ENCODE results near the gene HDAC7.

HDAC7 gene

GRCh38 chr12:47819896-47820630 lies at the start of gene HDAC7:
TSS of gene HDAC7 (minus strand) at chr12:47819903. CDS start at chr12:47819785, 118 bp downstream.
- in situ Hi-C loops (cut with MboI; ENCODE audit: low sequenced_read_pairs) = no loop called here
- H3K9me3 ChIP-seq = no peaks in the 10 kb centered on the region
- no peaks in the 10 kb centered on the region for H3K36me3 ChIP-seq (replicated peaks)
- DNase-seq (ENCODE audit: low spot score in 2 of 2) = peak; percentile 76 to 91
- no peaks in the 10 kb centered on the region for H3K27me3 ChIP-seq (ENCODE audit: low read depth)
- peaks cover 12% of the 10 kb centered on the region for H3K4me1 ChIP-seq
- peak within 1 kb of the TSS; percentile 52 for H3K4me3 ChIP-seq

GRCh38 chr12:47868552-47869031 lies 48.9 kb upstream of the HDAC7 start:
- DNase-seq (ENCODE audit: low spot score in 2 of 2) = no peak
- Histone ChIP-seq H3K4me1 (no peaks in the 10 kb centered on the region), H3K27me3 (ENCODE audit: low read depth) (no peaks in the 10 kb centered on the region), H3K9me3 (no peaks in the 10 kb centered on the region), H3K36me3 (replicated peaks) (no peaks in the 10 kb centered on the region), H3K4me3 (no peak overlapping the region)
- in situ Hi-C loops (cut with MboI; ENCODE audit: low sequenced_read_pairs) = no loop called here

GRCh38 chr12:47868041-47868440 lies 48.3 kb upstream of the HDAC7 start:
- Histone ChIP-seq H3K9me3 (no peaks in the 10 kb centered on the region), H3K27me3 (ENCODE audit: low read depth) (no peaks in the 10 kb centered on the region), H3K4me3 (no peak overlapping the region), H3K36me3 (replicated peaks) (no peaks in the 10 kb centered on the region), H3K4me1 (no peaks in the 10 kb centered on the region)
- DNase-seq (ENCODE audit: low spot score in 2 of 2) = no peak
- in situ Hi-C loops (cut with MboI; ENCODE audit: low sequenced_read_pairs) = no loop called here

- in situ Hi-C loops (cut with MboI; ENCODE audit: low sequenced_read_pairs) = no loop called here
- Histone ChIP-seq H3K27me3 (ENCODE audit: low read depth) (no peaks in the 10 kb centered on the region), H3K4me3 (no peak overlapping the region), H3K9me3 (no peaks in the 10 kb centered on the region), H3K4me1 (no peaks in the 10 kb centered on the region), H3K36me3 (replicated peaks) (no peaks in the 10 kb centered on the region)
- DNase-seq (ENCODE audit: low spot score in 2 of 2) = no peak
Observed at GRCh38 chr12:47867495-47867941, 47.8 kb upstream of the HDAC7 start.

GRCh38 chr12:47864646-47865235 lies 45.0 kb upstream of the HDAC7 start:
- no peaks in the 10 kb centered on the region for H3K4me1 ChIP-seq
- H3K27me3 ChIP-seq (ENCODE audit: low read depth) = no peaks in the 10 kb centered on the region
- DNase-seq (ENCODE audit: low spot score in 2 of 2) = no peak
- no peaks in the 10 kb centered on the region for H3K36me3 ChIP-seq (replicated peaks)
- H3K4me3 ChIP-seq = no peak overlapping the region
- in situ Hi-C loops (cut with MboI; ENCODE audit: low sequenced_read_pairs) = no loop called here
- no peaks in the 10 kb centered on the region for H3K9me3 ChIP-seq

- Histone ChIP-seq H3K36me3 (replicated peaks) (no peaks in the 10 kb centered on the region), H3K9me3 (no peaks in the 10 kb centered on the region), H3K4me1 (no peaks in the 10 kb centered on the region), H3K4me3 (no peak overlapping the region), H3K27me3 (ENCODE audit: low read depth) (no peaks in the 10 kb centered on the region)
- in situ Hi-C loops (cut with MboI; ENCODE audit: low sequenced_read_pairs) = no loop called here
- no peak for DNase-seq (ENCODE audit: low spot score in 2 of 2)
Observed at GRCh38 chr12:47863985-47864384, 44.3 kb upstream of the HDAC7 start.

- Histone ChIP-seq H3K27me3 (ENCODE audit: low read depth) (no peaks in the 10 kb centered on the region), H3K36me3 (replicated peaks) (no peaks in the 10 kb centered on the region), H3K9me3 (no peaks in the 10 kb centered on the region), H3K4me3 (no peak overlapping the region), H3K4me1 (no peaks in the 10 kb centered on the region)
- in situ Hi-C loops (cut with MboI; ENCODE audit: low sequenced_read_pairs) = no loop called here
- DNase-seq (ENCODE audit: low spot score in 2 of 2) = no peak
Observed at GRCh38 chr12:47863467-47863866, 43.8 kb upstream of the HDAC7 start.

GRCh38 chr12:47862881-47863280 lies 43.2 kb upstream of the HDAC7 start:
- in situ Hi-C loops (cut with MboI; ENCODE audit: low sequenced_read_pairs) = no loop called here
- Histone ChIP-seq H3K36me3 (replicated peaks) (no peaks in the 10 kb centered on the region), H3K4me1 (no peaks in the 10 kb centered on the region), H3K9me3 (no peaks in the 10 kb centered on the region), H3K27me3 (ENCODE audit: low read depth) (no peaks in the 10 kb centered on the region), H3K4me3 (no peak overlapping the region)
- DNase-seq (ENCODE audit: low spot score in 2 of 2) = no peak

- H3K4me3 ChIP-seq = no peak overlapping the region
- no peaks in the 10 kb centered on the region for H3K4me1 ChIP-seq
- H3K36me3 ChIP-seq (replicated peaks) = no peaks in the 10 kb centered on the region
- no peaks in the 10 kb centered on the region for H3K9me3 ChIP-seq
- no peak for DNase-seq (ENCODE audit: low spot score in 2 of 2)
- H3K27me3 ChIP-seq (ENCODE audit: low read depth) = no peaks in the 10 kb centered on the region
- in situ Hi-C loops (cut with MboI; ENCODE audit: low sequenced_read_pairs) = no loop called here
Observed at GRCh38 chr12:47862167-47862750, 42.6 kb upstream of the HDAC7 start.

GRCh38 chr12:47860873-47861272 lies 41.2 kb upstream of the HDAC7 start:
- H3K36me3 ChIP-seq (replicated peaks) = no peaks in the 10 kb centered on the region
- DNase-seq (ENCODE audit: low spot score in 2 of 2) = no peak
- in situ Hi-C loops (cut with MboI; ENCODE audit: low sequenced_read_pairs) = no loop called here

GRCh38 chr12:47860279-47860841 lies 40.7 kb upstream of the HDAC7 start:
- H3K36me3 ChIP-seq (replicated peaks) = no peaks in the 10 kb centered on the region
- no peak overlapping the region for H3K4me3 ChIP-seq
- H3K9me3 ChIP-seq = no peaks in the 10 kb centered on the region
- H3K27me3 ChIP-seq (ENCODE audit: low read depth) = no peaks in the 10 kb centered on the region
- H3K4me1 ChIP-seq = no peaks in the 10 kb centered on the region
- in situ Hi-C loops (cut with MboI; ENCODE audit: low sequenced_read_pairs) = no loop called here
- DNase-seq (ENCODE audit: low spot score in 2 of 2) = no peak

More at GRCh38 chr12:47860873-47861272, 41.2 kb upstream of the HDAC7 start:
- no peaks in the 10 kb centered on the region for H3K27me3 ChIP-seq (ENCODE audit: low read depth)
- no peak overlapping the region for H3K4me3 ChIP-seq
- H3K9me3 ChIP-seq = no peaks in the 10 kb centered on the region
- H3K4me1 ChIP-seq = no peaks in the 10 kb centered on the region

GRCh38 chr12:47858511-47859266 lies 39.0 kb upstream of the HDAC7 start:
- no peak for DNase-seq (ENCODE audit: low spot score in 2 of 2)
- in situ Hi-C loops (cut with MboI; ENCODE audit: low sequenced_read_pairs) = no loop called here
- H3K27me3 ChIP-seq (ENCODE audit: low read depth) = no peaks in the 10 kb centered on the region
- H3K36me3 ChIP-seq (replicated peaks) = no peaks in the 10 kb centered on the region
- no peak overlapping the region for H3K4me3 ChIP-seq
- no peaks in the 10 kb centered on the region for H3K9me3 ChIP-seq
- H3K4me1 ChIP-seq = no peaks in the 10 kb centered on the region

GRCh38 chr12:47856721-47857575 lies 37.2 kb upstream of the HDAC7 start:
- H3K4me1 ChIP-seq = no peaks in the 10 kb centered on the region
- no peak for DNase-seq (ENCODE audit: low spot score in 2 of 2)

More at GRCh38 chr12:47856721-47857575, 37.2 kb upstream of the HDAC7 start:
- Histone ChIP-seq H3K27me3 (ENCODE audit: low read depth) (no peaks in the 10 kb centered on the region), H3K36me3 (replicated peaks) (no peaks in the 10 kb centered on the region), H3K9me3 (no peaks in the 10 kb centered on the region), H3K4me3 (no peak overlapping the region)
- in situ Hi-C loops (cut with MboI; ENCODE audit: low sequenced_read_pairs) = no loop called here

All from HAP-1 (cell line).